ENCODE results near the gene HCFC2.

Gene HCFC2

DNA sequence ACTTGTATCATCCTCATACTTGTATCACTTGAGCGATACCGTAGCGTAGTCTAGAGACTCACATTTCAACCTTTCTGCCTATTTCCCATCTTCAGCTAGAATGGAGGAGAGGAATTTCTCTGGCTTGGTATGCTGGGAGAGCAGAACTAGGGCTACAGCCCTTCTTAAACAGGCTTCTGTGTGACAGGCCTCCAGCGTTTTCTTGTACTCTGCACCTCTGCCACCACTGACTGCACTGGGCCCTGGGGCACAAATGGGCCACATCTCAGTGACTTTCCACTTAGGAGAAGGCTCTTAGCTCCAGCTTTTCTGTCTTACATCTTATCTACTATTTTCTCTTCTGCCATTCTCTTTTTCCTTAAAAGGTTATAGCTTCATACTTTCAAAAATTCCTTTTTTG lies 26.8 kb downstream of the HCFC2 start:
- TF ChIP-seq, protein P1, sequence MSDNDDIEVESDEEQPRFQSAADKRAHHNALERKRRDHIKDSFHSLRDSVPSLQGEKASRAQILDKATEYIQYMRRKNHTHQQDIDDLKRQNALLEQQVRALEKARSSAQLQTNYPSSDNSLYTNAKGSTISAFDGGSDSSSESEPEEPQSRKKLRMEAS (IDR thresholded peaks at IDR 0.05), result no peak
- TF ChIP-seq NFIC (IDR thresholded peaks at IDR 0.05) (no peak), EGR1 (IDR thresholded peaks at IDR 0.05) (no peak), RAD21 (IDR thresholded peaks at IDR 0.05; ENCODE audit: low read depth) (no peak), CEBPB (IDR thresholded peaks at IDR 0.05) (no peak), TCF12 (IDR thresholded peaks at IDR 0.05; ENCODE audit: low read depth) (no peak), FOXM1 (IDR thresholded peaks at IDR 0.05; ENCODE audit: borderline replicate concordance, low read depth) (no peak), TAF1 (IDR thresholded peaks at IDR 0.05; ENCODE audit: low read depth) (no peak), ZBTB7A (IDR thresholded peaks at IDR 0.05; ENCODE audit: low read depth) (no peak), EP300 (IDR thresholded peaks at IDR 0.05; ENCODE audit: borderline replicate concordance) (no peak), CREB1 (IDR thresholded peaks at IDR 0.05; ENCODE audit: low read depth) (no peak)
- TF ChIP-seq, protein P2, sequence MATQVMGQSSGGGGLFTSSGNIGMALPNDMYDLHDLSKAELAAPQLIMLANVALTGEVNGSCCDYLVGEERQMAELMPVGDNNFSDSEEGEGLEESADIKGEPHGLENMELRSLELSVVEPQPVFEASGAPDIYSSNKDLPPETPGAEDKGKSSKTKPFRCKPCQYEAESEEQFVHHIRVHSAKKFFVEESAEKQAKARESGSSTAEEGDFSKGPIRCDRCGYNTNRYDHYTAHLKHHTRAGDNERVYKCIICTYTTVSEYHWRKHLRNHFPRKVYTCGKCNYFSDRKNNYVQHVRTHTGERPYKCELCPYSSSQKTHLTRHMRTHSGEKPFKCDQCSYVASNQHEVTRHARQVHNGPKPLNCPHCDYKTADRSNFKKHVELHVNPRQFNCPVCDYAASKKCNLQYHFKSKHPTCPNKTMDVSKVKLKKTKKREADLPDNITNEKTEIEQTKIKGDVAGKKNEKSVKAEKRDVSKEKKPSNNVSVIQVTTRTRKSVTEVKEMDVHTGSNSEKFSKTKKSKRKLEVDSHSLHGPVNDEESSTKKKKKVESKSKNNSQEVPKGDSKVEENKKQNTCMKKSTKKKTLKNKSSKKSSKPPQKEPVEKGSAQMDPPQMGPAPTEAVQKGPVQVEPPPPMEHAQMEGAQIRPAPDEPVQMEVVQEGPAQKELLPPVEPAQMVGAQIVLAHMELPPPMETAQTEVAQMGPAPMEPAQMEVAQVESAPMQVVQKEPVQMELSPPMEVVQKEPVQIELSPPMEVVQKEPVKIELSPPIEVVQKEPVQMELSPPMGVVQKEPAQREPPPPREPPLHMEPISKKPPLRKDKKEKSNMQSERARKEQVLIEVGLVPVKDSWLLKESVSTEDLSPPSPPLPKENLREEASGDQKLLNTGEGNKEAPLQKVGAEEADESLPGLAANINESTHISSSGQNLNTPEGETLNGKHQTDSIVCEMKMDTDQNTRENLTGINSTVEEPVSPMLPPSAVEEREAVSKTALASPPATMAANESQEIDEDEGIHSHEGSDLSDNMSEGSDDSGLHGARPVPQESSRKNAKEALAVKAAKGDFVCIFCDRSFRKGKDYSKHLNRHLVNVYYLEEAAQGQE (IDR thresholded peaks at IDR 0.05; ENCODE audit: low read depth), result no peak

DNA sequence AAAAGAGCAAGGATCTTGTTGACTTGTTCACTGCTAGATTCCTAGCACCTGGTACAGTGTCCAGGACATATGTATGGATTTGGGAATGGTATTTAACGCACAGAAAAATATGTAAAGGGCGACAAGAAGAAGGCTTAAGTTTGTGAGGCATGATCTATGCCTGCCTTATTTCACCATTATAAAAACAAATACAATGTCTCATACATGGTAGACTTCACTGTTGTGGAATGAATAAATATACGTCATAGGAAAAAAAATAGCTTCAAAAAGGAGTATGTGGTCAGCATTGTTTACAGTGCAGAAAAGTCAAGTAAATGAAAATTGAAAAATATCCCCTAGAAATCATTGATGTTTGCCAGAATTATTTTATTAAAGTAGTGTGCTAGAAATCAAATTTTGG lies 30.0 kb downstream of the HCFC2 start:
- TF ChIP-seq, protein P3, sequence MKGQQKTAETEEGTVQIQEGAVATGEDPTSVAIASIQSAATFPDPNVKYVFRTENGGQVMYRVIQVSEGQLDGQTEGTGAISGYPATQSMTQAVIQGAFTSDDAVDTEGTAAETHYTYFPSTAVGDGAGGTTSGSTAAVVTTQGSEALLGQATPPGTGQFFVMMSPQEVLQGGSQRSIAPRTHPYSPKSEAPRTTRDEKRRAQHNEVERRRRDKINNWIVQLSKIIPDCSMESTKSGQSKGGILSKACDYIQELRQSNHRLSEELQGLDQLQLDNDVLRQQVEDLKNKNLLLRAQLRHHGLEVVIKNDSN (IDR thresholded peaks at IDR 0.05), result no peak
- TF ChIP-seq TAF1 (IDR thresholded peaks at IDR 0.05; ENCODE audit: low read depth), result no peak
- no peak for TF ChIP-seq TEAD4 (IDR thresholded peaks at IDR 0.05)
- no peak for TF ChIP-seq TCF12 (IDR thresholded peaks at IDR 0.05; ENCODE audit: low read depth)
- TF ChIP-seq, protein P2 (IDR thresholded peaks at IDR 0.05; ENCODE audit: low read depth), result no peak
- TF ChIP-seq CREB1 (IDR thresholded peaks at IDR 0.05; ENCODE audit: low read depth), result no peak
- TF ChIP-seq EGR1 (IDR thresholded peaks at IDR 0.05), result no peak
- TF ChIP-seq CEBPB (IDR thresholded peaks at IDR 0.05), result no peak
- TF ChIP-seq YY1 (IDR thresholded peaks at IDR 0.05; ENCODE audit: low read depth), result no peak
- TF ChIP-seq, protein P1 (IDR thresholded peaks at IDR 0.05), result no peak
- TF ChIP-seq FOXM1 (IDR thresholded peaks at IDR 0.05; ENCODE audit: borderline replicate concordance, low read depth), result no peak
- no peak for TF ChIP-seq EP300 (IDR thresholded peaks at IDR 0.05; ENCODE audit: borderline replicate concordance)
- no peak for TF ChIP-seq RAD21 (IDR thresholded peaks at IDR 0.05; ENCODE audit: low read depth)
- no peak for TF ChIP-seq ZBTB7A (IDR thresholded peaks at IDR 0.05; ENCODE audit: low read depth)

DNA sequence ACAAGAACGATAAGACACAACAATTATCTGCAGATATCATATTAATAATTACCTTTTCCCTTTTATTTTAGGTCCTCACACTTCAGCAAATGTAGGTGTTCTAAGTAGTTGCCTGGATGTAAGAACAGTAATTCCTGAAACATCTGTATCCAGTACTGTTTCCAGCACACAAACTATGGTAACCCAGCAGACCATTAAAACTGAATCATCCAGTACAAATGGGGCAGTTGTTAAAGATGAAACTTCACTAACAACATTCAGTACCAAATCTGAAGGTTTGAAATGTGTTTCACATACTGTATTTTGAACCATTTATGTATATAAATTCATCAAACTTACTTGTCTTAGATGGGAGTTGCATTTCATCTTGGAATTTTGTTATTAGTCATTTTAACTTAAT lies 31.0 kb downstream of the HCFC2 start:
- TF ChIP-seq, protein P1 (IDR thresholded peaks at IDR 0.05), result no peak
- TF ChIP-seq RAD21 (IDR thresholded peaks at IDR 0.05; ENCODE audit: low read depth) (no peak), FOXM1 (IDR thresholded peaks at IDR 0.05; ENCODE audit: borderline replicate concordance, low read depth) (no peak), TCF12 (IDR thresholded peaks at IDR 0.05; ENCODE audit: low read depth) (no peak), TEAD4 (IDR thresholded peaks at IDR 0.05) (no peak), TAF1 (IDR thresholded peaks at IDR 0.05; ENCODE audit: low read depth) (no peak), CEBPB (IDR thresholded peaks at IDR 0.05) (no peak)
- TF ChIP-seq, protein P3 (IDR thresholded peaks at IDR 0.05), result no peak
- TF ChIP-seq, protein P2 (IDR thresholded peaks at IDR 0.05; ENCODE audit: low read depth), result no peak

DNA sequence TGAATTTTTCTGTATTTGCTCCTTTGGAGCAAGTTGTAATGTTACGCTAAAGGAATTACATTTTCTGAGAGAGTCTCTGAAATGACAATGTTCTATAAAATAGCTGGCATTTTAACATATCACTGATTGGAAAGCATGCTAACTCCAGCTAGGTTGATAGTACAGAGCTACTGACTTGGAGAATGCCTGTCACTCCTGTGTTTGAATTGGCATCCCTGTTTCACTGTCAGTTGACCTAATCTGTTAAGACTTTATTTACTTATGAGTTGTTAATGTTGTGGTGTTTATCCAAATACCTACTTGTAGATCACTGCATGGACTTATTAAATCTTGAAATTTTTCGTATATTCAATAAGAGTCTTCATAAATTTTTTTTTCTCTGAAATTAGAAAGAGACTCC lies 33.6 kb downstream of the HCFC2 start:
- TF ChIP-seq, protein P2 (IDR thresholded peaks at IDR 0.05; ENCODE audit: low read depth), result no peak
- TF ChIP-seq NFIC (IDR thresholded peaks at IDR 0.05) (no peak), EGR1 (IDR thresholded peaks at IDR 0.05) (no peak), RAD21 (IDR thresholded peaks at IDR 0.05; ENCODE audit: low read depth) (no peak), FOXM1 (IDR thresholded peaks at IDR 0.05; ENCODE audit: borderline replicate concordance, low read depth) (no peak), ZBTB7A (IDR thresholded peaks at IDR 0.05; ENCODE audit: low read depth) (no peak), EP300 (IDR thresholded peaks at IDR 0.05; ENCODE audit: borderline replicate concordance) (no peak), CREB1 (IDR thresholded peaks at IDR 0.05; ENCODE audit: low read depth) (no peak), CEBPB (IDR thresholded peaks at IDR 0.05) (no peak), TAF1 (IDR thresholded peaks at IDR 0.05; ENCODE audit: low read depth) (no peak), TEAD4 (IDR thresholded peaks at IDR 0.05) (no peak), TCF12 (IDR thresholded peaks at IDR 0.05; ENCODE audit: low read depth) (no peak), YY1 (IDR thresholded peaks at IDR 0.05; ENCODE audit: low read depth) (no peak)
- TF ChIP-seq, protein P1 (IDR thresholded peaks at IDR 0.05), result no peak
- TF ChIP-seq, protein P3 (IDR thresholded peaks at IDR 0.05), result no peak
